Upper lobe of left lung (tissue), 6 donors: Measurements from ENCODE around the gene SRBD1. TPM values are rescaled to one million over a fixed set of nuclear protein-coding genes. Genes with fewer than 3 reads are reported as not detected.

Source experiments
- ATAC-seq, 2 donors: fragments of 200-7000 bp; cut with Tn5 transposase; one replicate each; pipeline ENCODE4 v1.9.1; 2022; ENCODE audit warnings: mild to moderate bottlenecking in 2 of 2, moderate library complexity in 2 of 2; ENCODE audit not compliant: low FRiP score in 2 of 2
- DNase-seq, 2 donors: peaks; one replicate each; pipeline ENCODE4 v3.0.0-alpha.2; 2019 to 2020
- H3K27ac ChIP-seq, 4 donors: fragments of 200-600 bp; sonication (generic); one replicate each; pipeline ENCODE4 v1.5.1; 2016 to 2019
- H3K27me3 ChIP-seq, 4 donors: fragments of 200-600 bp; sonication (generic); one replicate each; pipeline ENCODE4 v1.5.1; 2017 to 2019
- H3K36me3 ChIP-seq, 4 donors: fragments of 200-600 bp; sonication (generic); one replicate each; pipeline ENCODE4 v1.5.1; 2016 to 2019
- H3K4me1 ChIP-seq, 4 donors: fragments of 200-600 bp; sonication (generic); one replicate each; pipeline ENCODE4 v1.5.1; 2018 to 2019
- H3K4me3 ChIP-seq, 4 donors: fragments of 200-600 bp; sonication (generic); one replicate each; pipeline ENCODE4 v1.5.1; 2017 to 2019; ENCODE audit warnings: mild to moderate bottlenecking in 2 of 4, moderate library complexity in 1 of 4
- H3K9me3 ChIP-seq, 4 donors: fragments of 200-600 bp; sonication (generic); one replicate each; pipeline ENCODE4 v1.5.1; 2018 to 2019
- EP300 ChIP-seq, 4 donors: sonication (generic); formaldehyde crosslinking; IDR thresholded peaks; one replicate each; pipeline ENCODE4 v1.5.1; 2017; ENCODE audit warnings: antibody characterized with exemption in 4 of 4, control low read depth in 2 of 4
- POLR2A ChIP-seq, 4 donors: fragments of 450-650 bp; IDR thresholded peaks; one replicate each; pipeline ENCODE4 v1.5.1; 2016 to 2017; ENCODE audit warnings: antibody characterized with exemption in 4 of 4, mild to moderate bottlenecking in 2 of 4
- POLR2AphosphoS5 ChIP-seq, 2 donors: sonication (generic); formaldehyde crosslinking; IDR thresholded peaks; one replicate each; pipeline ENCODE4 v1.5.1; 2017; ENCODE audit warnings: antibody characterized with exemption in 2 of 2
- WGBS, 2 donors: methylation state at CpG; one replicate each; pipeline ENCODE4 v1.1.5; 2017 to 2018; 5-methylcytosine and 5-hydroxymethylcytosine counted together
- total RNA-seq, 6 donors: library from RNA; depleted of rRNA in 4 of 6; stranded (reverse); fragments of >200 nt in 4 of 6; gene quantifications; one replicate each; pipeline versions ENCODE4 v1.1.0 to v1.2.1, GENCODE V29; 2016 to 2021
- TF ChIP-seq, protein P1 (sequence below), 6 experiments: fragments of 450-650 bp in 4 of 6; fragments of 200-600 bp in 2 of 6; sonication (generic) in 2 of 6; IDR thresholded peaks; one replicate each; pipeline ENCODE4 v1.5.1; 2016 to 2019; ENCODE audit warnings: antibody characterized with exemption in 6 of 6
- donor health status: DM: no; HTN: no; CAD: no; lungs with moderate emphysema.
- donor health status: DM: no; HTN: yes; CAD: no; lungs with severe emphysema.

The SRBD1 gene
- total RNA-seq, 6 donors from 2014 or later = 16.4 to 38.3 (median 19.0) TPM

DNA sequence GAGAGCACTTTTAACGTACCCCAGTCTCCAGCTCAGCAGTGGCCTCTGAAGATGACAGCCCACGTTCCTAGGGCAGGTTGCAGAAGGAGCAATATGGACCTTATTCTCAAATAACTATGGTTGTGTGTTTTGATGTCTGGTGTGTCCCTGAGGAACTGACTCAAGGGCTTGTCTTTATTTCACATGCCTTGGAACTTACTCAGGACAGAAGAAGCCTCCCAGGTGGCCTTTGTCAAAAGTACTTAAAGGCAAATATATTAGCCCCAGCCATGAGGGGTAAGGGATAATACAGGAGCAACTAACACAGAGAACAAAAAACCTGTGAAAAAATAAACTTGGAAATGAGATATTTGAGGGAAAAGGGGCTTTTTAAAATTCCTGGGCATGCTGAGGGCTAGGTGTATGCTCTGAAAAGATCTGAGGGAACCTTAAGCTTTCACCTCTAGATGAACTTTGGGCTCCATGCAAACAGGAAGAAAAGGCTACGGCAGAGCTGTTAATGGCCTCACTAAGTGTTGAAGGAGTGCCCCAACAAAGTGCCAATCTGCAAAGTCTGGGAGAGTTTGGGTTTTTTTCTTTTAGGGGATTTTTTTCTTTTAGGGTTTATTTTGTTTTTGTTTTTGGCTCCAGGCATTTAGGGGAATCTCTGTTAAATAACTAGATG, 40.3 kb downstream of the SRBD1 start:
- Histone ChIP-seq H3K36me3 (peaks cover 0 to 31% (median 0%) of the 10 kb centered on the region in 4 donors), H3K4me3 (no peak overlapping the region), H3K9me3 (no peaks in the 10 kb centered on the region), H3K4me1 (peaks cover 0 to 11% (median 8%) of the 10 kb centered on the region in 4 donors), H3K27ac (no peak overlapping the region), H3K27me3 (no peaks in the 10 kb centered on the region)
- TF ChIP-seq, protein P1, sequence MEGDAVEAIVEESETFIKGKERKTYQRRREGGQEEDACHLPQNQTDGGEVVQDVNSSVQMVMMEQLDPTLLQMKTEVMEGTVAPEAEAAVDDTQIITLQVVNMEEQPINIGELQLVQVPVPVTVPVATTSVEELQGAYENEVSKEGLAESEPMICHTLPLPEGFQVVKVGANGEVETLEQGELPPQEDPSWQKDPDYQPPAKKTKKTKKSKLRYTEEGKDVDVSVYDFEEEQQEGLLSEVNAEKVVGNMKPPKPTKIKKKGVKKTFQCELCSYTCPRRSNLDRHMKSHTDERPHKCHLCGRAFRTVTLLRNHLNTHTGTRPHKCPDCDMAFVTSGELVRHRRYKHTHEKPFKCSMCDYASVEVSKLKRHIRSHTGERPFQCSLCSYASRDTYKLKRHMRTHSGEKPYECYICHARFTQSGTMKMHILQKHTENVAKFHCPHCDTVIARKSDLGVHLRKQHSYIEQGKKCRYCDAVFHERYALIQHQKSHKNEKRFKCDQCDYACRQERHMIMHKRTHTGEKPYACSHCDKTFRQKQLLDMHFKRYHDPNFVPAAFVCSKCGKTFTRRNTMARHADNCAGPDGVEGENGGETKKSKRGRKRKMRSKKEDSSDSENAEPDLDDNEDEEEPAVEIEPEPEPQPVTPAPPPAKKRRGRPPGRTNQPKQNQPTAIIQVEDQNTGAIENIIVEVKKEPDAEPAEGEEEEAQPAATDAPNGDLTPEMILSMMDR (IDR thresholded peaks at IDR 0.05) = no peak
- TF ChIP-seq EP300 (IDR thresholded peaks at IDR 0.05) (no peak), POLR2A (IDR thresholded peaks at IDR 0.05) (no peak), POLR2AphosphoS5 (IDR thresholded peaks at IDR 0.05) (no peak)
- WGBS, 2 donors = 72 to 77% methylated on average over 3 of the region's 3 CpGs
- no peak for ATAC-seq
- DNase-seq = no peak

DNA sequence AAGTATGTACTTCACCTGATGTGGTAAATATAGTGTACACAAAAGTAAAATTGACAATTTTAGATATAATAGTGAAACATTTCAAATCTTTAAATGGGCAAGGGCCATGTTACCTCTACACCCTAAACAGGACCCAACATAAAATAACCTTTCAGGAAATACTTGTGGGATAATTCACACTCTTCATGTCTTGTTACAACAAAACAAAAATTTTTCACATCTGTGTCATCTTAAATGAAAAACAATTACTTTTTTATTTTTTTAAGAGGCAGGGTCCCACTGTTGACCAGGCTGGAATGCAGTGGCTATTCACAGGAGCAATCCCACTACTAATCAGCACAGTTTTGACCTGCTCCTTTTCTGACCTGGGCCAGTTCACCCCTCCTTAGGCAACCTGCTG, 42.1 kb downstream of the SRBD1 start:
- no peaks in the 10 kb centered on the region for H3K27me3 ChIP-seq
- H3K36me3 ChIP-seq = peaks cover 0 to 25% (median 0%) of the 10 kb centered on the region in 4 donors
- no peak overlapping the region for H3K4me3 ChIP-seq
- no peak for DNase-seq
- H3K4me1 ChIP-seq = peaks cover 0 to 11% (median 8%) of the 10 kb centered on the region in 4 donors
- peak overlapping the region; percentile 56 to 84 (median 71) for H3K27ac ChIP-seq
- TF ChIP-seq POLR2AphosphoS5 (IDR thresholded peaks at IDR 0.05) (no peak), POLR2A (IDR thresholded peaks at IDR 0.05) (no peak), EP300 (IDR thresholded peaks at IDR 0.05) (no peak)
- TF ChIP-seq, protein P1 (IDR thresholded peaks at IDR 0.05) = no peak
- ATAC-seq = no peak
- H3K9me3 ChIP-seq = no peaks in the 10 kb centered on the region

DNA sequence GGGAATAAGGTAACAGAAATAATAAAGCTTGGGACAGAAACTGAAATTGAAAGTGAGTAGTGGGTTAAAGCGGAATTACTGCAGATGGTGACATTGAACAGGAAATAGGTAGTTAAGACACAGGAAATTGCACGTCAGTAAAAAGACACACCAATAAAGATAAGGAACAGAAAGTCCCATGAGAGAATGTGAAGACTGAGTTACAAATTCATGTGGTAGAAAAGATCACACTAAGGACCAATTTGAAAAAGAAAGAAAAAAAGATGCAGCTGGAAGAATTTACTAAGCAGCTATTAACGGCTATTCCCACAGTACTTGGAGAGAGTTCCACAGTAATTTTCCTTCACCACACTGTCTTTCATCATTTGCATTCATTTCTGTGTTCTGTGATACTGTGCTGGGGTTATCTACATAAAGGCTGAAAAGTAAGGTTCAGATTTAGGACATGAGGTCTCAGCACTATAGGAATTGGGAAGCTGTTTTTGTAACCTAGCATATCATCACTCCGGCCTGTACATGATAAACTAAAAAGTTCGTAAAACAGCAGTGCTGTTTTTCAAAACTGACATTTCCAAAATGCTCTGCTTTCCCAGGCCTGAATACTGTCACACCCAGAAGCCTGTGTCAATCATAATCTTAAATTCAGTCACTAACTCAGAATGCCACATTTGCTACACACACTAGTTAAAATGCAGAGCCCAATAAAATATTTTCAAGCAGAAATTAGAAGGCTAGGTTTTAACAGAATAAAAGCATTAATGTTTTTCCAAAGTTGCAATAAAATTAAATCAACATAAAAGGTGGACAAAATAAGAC, 42.9 kb downstream of the SRBD1 start:
- H3K4me3 ChIP-seq = peak overlapping the region in 3 of 4 donors; percentile 12 to 34 (median 32)
- peaks cover 0 to 11% (median 8%) of the 10 kb centered on the region in 4 donors for H3K4me1 ChIP-seq
- no peaks in the 10 kb centered on the region for H3K9me3 ChIP-seq
- ATAC-seq = peak in 1 of 2 donors; percentile 83
- H3K27me3 ChIP-seq = no peaks in the 10 kb centered on the region
- 53 to 59% methylated on average over 5 of the region's 5 CpGs for WGBS, 2 donors
- TF ChIP-seq EP300 (IDR thresholded peaks at IDR 0.05) (peak in 3 of 4 donors; percentile 10 to 84 (median 55)), POLR2A (IDR thresholded peaks at IDR 0.05) (no peak), POLR2AphosphoS5 (IDR thresholded peaks at IDR 0.05) (peak in 1 of 2 donors; percentile 57)
- TF ChIP-seq, protein P1 (IDR thresholded peaks at IDR 0.05) = peak in 2 of 6 experiments; percentile 12 to 22
- no peak for DNase-seq
- H3K36me3 ChIP-seq = peaks cover 0 to 19% (median 0%) of the 10 kb centered on the region in 4 donors
- peak overlapping the region; percentile 56 to 84 (median 71) for H3K27ac ChIP-seq

DNA sequence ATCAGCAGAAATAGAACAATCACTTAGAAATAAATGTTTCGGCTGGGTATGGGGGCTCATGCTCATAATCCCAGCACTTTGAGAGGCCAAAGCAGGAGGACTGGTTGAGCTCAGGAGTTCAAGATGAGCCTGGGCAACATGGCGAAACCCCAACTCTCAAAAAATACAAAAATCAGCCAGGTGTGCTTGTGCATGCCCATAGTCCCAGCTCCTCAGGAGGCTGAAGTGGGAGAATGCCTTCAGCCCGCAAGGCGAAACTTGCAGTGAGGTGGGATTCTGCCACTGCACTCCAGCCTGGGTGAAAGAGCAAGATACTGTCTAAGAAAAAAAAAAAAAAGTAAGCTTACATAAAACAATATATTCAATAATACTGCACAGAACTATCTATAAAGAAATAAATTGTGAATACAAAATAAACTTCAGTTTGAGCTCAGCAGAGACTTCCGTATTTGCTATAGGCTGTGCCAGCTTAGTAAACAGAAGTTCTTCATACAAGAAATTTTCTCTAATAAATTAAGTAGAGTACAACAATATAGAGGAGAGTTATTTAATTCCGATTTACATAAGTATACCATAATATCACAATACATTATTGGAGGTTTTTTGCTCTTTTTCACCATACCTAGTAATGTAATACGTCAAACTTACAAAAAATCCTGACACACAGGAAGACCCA, 43.6 kb downstream of the SRBD1 start:
- H3K27ac ChIP-seq = peak overlapping the region; percentile 56 to 84 (median 71)

More for the DNA sequence above, 43.6 kb downstream of the SRBD1 start:
- peaks cover 0 to 12% (median 0%) of the 10 kb centered on the region in 4 donors for H3K36me3 ChIP-seq
- no peak for TF ChIP-seq POLR2AphosphoS5 (IDR thresholded peaks at IDR 0.05)
- TF ChIP-seq POLR2A (IDR thresholded peaks at IDR 0.05) = no peak
- TF ChIP-seq EP300 (IDR thresholded peaks at IDR 0.05) = no peak
- TF ChIP-seq, protein P1 (IDR thresholded peaks at IDR 0.05) = no peak
- H3K4me1 ChIP-seq = peaks cover 0 to 11% (median 8%) of the 10 kb centered on the region in 4 donors
- peak overlapping the region in 3 of 4 donors; percentile 12 to 34 (median 32) for H3K4me3 ChIP-seq
- H3K9me3 ChIP-seq = no peaks in the 10 kb centered on the region
- no peak for DNase-seq
- H3K27me3 ChIP-seq = no peaks in the 10 kb centered on the region
- 66 to 73% methylated on average over 7 of the region's 7 CpGs for WGBS, 2 donors
- peak in 1 of 2 donors; percentile 19 for ATAC-seq
